WTC11 (cell line): ENCODE measurements around the gene TMPRSS6.

Experiments used
- ESRRA ChIP-seq: sonication (generic); formaldehyde crosslinking; IDR thresholded peaks from 2 replicates; pipeline ENCODE4 v1.8.1; 2022; ENCODE audit warnings: mild to moderate bottlenecking, missing genetic modification reagents, borderline replicate concordance
- SOX15 ChIP-seq: fragments of 250-450 bp; sonication (Bioruptor Pico); IDR thresholded peaks from 2 replicates; pipeline ENCODE4 v1.9.0; 2021; ENCODE audit warnings: mild to moderate bottlenecking
- ZNF416 ChIP-seq: fragments of 250-450 bp; sonication (Bioruptor Pico); IDR thresholded peaks from 2 replicates; pipeline ENCODE4 v1.9.0; 2021; ENCODE audit warnings: mild to moderate bottlenecking, inconsistent platforms
- TF ChIP-seq, protein P1 (sequence below): sonication (generic); formaldehyde crosslinking; conservative IDR thresholded peaks from 2 replicates; pipeline ENCODE4 v1.8.1; 2022; ENCODE audit warnings: mild to moderate bottlenecking, missing genetic modification reagents
- TF ChIP-seq, protein P2 (sequence below): sonication (generic); formaldehyde crosslinking; IDR thresholded peaks from 2 replicates; pipeline ENCODE4 v1.8.1; 2023; ENCODE audit warnings: mild to moderate bottlenecking, missing genetic modification reagents, moderate library complexity
- TF ChIP-seq, protein P3 (sequence below): fragments of 200-600 bp; IDR thresholded peaks from 2 replicates; pipeline ENCODE4 v1.8.0; 2022; ENCODE audit warnings: antibody characterized with exemption
- TF ChIP-seq, protein P4 (sequence below): sonication (generic); formaldehyde crosslinking; IDR thresholded peaks from 2 replicates; pipeline ENCODE4 v1.8.0; 2022; ENCODE audit warnings: mild to moderate bottlenecking, missing genetic modification reagents

DNA sequence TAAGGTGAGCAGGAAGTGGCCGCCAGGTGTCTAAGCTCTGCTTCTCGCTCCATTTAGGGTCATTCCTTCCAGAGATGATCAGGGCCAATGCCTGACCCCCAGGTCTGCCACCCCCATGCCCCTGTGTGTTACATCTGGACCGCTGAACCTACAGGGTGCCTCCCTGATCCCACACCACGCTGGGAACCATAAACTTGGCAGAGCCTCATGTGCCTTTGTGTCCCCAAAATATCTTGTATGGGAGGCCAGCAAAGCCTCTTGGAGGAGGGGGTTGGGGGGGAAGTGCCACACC is 94.0 kb downstream of the TMPRSS6 start:
- TF ChIP-seq, protein P1, sequence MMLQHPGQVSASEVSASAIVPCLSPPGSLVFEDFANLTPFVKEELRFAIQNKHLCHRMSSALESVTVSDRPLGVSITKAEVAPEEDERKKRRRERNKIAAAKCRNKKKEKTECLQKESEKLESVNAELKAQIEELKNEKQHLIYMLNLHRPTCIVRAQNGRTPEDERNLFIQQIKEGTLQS (CRISPR knock-in tag): no peak
- TF ChIP-seq, protein P2, sequence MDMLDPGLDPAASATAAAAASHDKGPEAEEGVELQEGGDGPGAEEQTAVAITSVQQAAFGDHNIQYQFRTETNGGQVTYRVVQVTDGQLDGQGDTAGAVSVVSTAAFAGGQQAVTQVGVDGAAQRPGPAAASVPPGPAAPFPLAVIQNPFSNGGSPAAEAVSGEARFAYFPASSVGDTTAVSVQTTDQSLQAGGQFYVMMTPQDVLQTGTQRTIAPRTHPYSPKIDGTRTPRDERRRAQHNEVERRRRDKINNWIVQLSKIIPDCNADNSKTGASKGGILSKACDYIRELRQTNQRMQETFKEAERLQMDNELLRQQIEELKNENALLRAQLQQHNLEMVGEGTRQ (CRISPR knock-in tag): no peak
- TF ChIP-seq SOX15: no peak
- TF ChIP-seq ESRRA (CRISPR knock-in tag): no peak
- TF ChIP-seq, protein P3, sequence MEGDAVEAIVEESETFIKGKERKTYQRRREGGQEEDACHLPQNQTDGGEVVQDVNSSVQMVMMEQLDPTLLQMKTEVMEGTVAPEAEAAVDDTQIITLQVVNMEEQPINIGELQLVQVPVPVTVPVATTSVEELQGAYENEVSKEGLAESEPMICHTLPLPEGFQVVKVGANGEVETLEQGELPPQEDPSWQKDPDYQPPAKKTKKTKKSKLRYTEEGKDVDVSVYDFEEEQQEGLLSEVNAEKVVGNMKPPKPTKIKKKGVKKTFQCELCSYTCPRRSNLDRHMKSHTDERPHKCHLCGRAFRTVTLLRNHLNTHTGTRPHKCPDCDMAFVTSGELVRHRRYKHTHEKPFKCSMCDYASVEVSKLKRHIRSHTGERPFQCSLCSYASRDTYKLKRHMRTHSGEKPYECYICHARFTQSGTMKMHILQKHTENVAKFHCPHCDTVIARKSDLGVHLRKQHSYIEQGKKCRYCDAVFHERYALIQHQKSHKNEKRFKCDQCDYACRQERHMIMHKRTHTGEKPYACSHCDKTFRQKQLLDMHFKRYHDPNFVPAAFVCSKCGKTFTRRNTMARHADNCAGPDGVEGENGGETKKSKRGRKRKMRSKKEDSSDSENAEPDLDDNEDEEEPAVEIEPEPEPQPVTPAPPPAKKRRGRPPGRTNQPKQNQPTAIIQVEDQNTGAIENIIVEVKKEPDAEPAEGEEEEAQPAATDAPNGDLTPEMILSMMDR: no peak
- TF ChIP-seq ZNF416: no peak
- TF ChIP-seq, protein P4, sequence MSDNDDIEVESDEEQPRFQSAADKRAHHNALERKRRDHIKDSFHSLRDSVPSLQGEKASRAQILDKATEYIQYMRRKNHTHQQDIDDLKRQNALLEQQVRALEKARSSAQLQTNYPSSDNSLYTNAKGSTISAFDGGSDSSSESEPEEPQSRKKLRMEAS (CRISPR knock-in tag): no peak
